Measurements from ENCODE around the gene THAP11.

THAP11 gene

GRCh38 chr16:67881621-67882161, 39.6 kb downstream of the THAP11 start:
- Histone ChIP-seq H3K4me3 (ENCODE audit: low read length, poor library complexity, severe bottlenecking) (no peak overlapping the region), H3K79me2 (ENCODE audit: insufficient read depth, low read length) (peaks cover 8% of the 10 kb centered on the region; the same call in 1 of the 2 replicates), H3F3A (ENCODE audit: low read depth) (no peaks in the 10 kb centered on the region), H2AFZ (ENCODE audit: low read length) (no peak overlapping the region), H3K9ac (ENCODE audit: low read depth, low read length, poor library complexity, severe bottlenecking) (no peak overlapping the region), H3K4me2 (ENCODE audit: low read depth, low read length, poor library complexity, severe bottlenecking) (no peak overlapping the region), H3K27me3 (ENCODE audit: insufficient read depth, low read length, poor library complexity, severe bottlenecking) (no peaks in the 10 kb centered on the region), H3K36me3 (ENCODE audit: insufficient read depth, low read length) (peaks cover 94% of the 10 kb centered on the region; the same call in 1 of the 2 replicates), H3K9me2 (replicated peaks; ENCODE audit: low read depth, low read length) (no peaks in the 10 kb centered on the region), H3K4me1 (ENCODE audit: insufficient read depth, low read length, poor library complexity, severe bottlenecking) (no peaks in the 10 kb centered on the region), H3K9me3 (ENCODE audit: insufficient read depth, low read depth, low read length) (no peaks in the 10 kb centered on the region), H4K20me1 (ENCODE audit: insufficient read depth, low read length, poor library complexity, severe bottlenecking) (peaks cover 3% of the 10 kb centered on the region)
- TF ChIP-seq CTCF (conservative IDR thresholded peaks at IDR 0.05; ENCODE audit: low read length) (no peak), EZH2phosphoT487 (IDR thresholded peaks at IDR 0.05; ENCODE audit: borderline replicate concordance) (no peak)

GRCh38 chr16:67882374-67883145, 40.4 kb downstream of the THAP11 start:
- H3K36me3 ChIP-seq (ENCODE audit: insufficient read depth, low read length) = peaks cover 89% of the 10 kb centered on the region; the same call in 1 of the 2 replicates
- no peaks in the 10 kb centered on the region for H3F3A ChIP-seq (ENCODE audit: low read depth)
- no peak overlapping the region for H3K4me2 ChIP-seq (ENCODE audit: low read depth, low read length, poor library complexity, severe bottlenecking)
- H3K4me3 ChIP-seq (ENCODE audit: low read length, poor library complexity, severe bottlenecking) = no peak overlapping the region
- H3K9ac ChIP-seq (ENCODE audit: low read depth, low read length, poor library complexity, severe bottlenecking) = no peak overlapping the region
- H3K27me3 ChIP-seq (ENCODE audit: insufficient read depth, low read length, poor library complexity, severe bottlenecking) = no peaks in the 10 kb centered on the region
- no peak overlapping the region for H2AFZ ChIP-seq (ENCODE audit: low read length)
- H3K4me1 ChIP-seq (ENCODE audit: insufficient read depth, low read length, poor library complexity, severe bottlenecking) = no peaks in the 10 kb centered on the region
- no peaks in the 10 kb centered on the region; the same call in 1 of the 2 replicates for H3K79me2 ChIP-seq (ENCODE audit: insufficient read depth, low read length)
- H3K9me2 ChIP-seq (replicated peaks; ENCODE audit: low read depth, low read length) = no peaks in the 10 kb centered on the region
- no peaks in the 10 kb centered on the region for H4K20me1 ChIP-seq (ENCODE audit: insufficient read depth, low read length, poor library complexity, severe bottlenecking)
- H3K9me3 ChIP-seq (ENCODE audit: insufficient read depth, low read depth, low read length) = no peaks in the 10 kb centered on the region
- TF ChIP-seq EZH2phosphoT487 (IDR thresholded peaks at IDR 0.05; ENCODE audit: borderline replicate concordance) (no peak), CTCF (conservative IDR thresholded peaks at IDR 0.05; ENCODE audit: low read length) (no peak)

GRCh38 chr16:67883146-67883871, 41.2 kb downstream of the THAP11 start:
- TF ChIP-seq EZH2phosphoT487 (IDR thresholded peaks at IDR 0.05; ENCODE audit: borderline replicate concordance) = no peak
- no peak for TF ChIP-seq CTCF (conservative IDR thresholded peaks at IDR 0.05; ENCODE audit: low read length)
- Histone ChIP-seq H3K36me3 (ENCODE audit: insufficient read depth, low read length) (peaks cover 82% of the 10 kb centered on the region; the same call in 1 of the 2 replicates), H4K20me1 (ENCODE audit: insufficient read depth, low read length, poor library complexity, severe bottlenecking) (no peaks in the 10 kb centered on the region)

More at GRCh38 chr16:67883146-67883871, 41.2 kb downstream of the THAP11 start:
- Histone ChIP-seq H3K4me3 (ENCODE audit: low read length, poor library complexity, severe bottlenecking) (no peak overlapping the region), H3K9me2 (replicated peaks; ENCODE audit: low read depth, low read length) (no peaks in the 10 kb centered on the region), H3K9ac (ENCODE audit: low read depth, low read length, poor library complexity, severe bottlenecking) (no peak overlapping the region), H3K79me2 (ENCODE audit: insufficient read depth, low read length) (no peaks in the 10 kb centered on the region), H3F3A (ENCODE audit: low read depth) (no peaks in the 10 kb centered on the region), H3K4me1 (ENCODE audit: insufficient read depth, low read length, poor library complexity, severe bottlenecking) (no peaks in the 10 kb centered on the region), H3K9me3 (ENCODE audit: insufficient read depth, low read depth, low read length) (no peaks in the 10 kb centered on the region), H2AFZ (ENCODE audit: low read length) (no peak overlapping the region), H3K27me3 (ENCODE audit: insufficient read depth, low read length, poor library complexity, severe bottlenecking) (no peaks in the 10 kb centered on the region), H3K4me2 (ENCODE audit: low read depth, low read length, poor library complexity, severe bottlenecking) (no peak overlapping the region)

All from Loucy (cell line).